Measurements from ENCODE around the gene KATNAL2. TPM values are rescaled to one million over a fixed set of nuclear protein-coding genes. Genes with fewer than 3 reads are reported as not detected.

Gene KATNAL2
- total RNA-seq, 3 donors from 2014 or later (not counting 1 experiment from before 2014, with no cell fraction given): 0.45 to 1.2 (median 0.52) TPM

GRCh38 chr18:47110492-47111274 is 193.3 kb downstream of the KATNAL2 start:
- TF ChIP-seq, protein P1, sequence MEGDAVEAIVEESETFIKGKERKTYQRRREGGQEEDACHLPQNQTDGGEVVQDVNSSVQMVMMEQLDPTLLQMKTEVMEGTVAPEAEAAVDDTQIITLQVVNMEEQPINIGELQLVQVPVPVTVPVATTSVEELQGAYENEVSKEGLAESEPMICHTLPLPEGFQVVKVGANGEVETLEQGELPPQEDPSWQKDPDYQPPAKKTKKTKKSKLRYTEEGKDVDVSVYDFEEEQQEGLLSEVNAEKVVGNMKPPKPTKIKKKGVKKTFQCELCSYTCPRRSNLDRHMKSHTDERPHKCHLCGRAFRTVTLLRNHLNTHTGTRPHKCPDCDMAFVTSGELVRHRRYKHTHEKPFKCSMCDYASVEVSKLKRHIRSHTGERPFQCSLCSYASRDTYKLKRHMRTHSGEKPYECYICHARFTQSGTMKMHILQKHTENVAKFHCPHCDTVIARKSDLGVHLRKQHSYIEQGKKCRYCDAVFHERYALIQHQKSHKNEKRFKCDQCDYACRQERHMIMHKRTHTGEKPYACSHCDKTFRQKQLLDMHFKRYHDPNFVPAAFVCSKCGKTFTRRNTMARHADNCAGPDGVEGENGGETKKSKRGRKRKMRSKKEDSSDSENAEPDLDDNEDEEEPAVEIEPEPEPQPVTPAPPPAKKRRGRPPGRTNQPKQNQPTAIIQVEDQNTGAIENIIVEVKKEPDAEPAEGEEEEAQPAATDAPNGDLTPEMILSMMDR (IDR thresholded peaks at IDR 0.05): no peak
- H3K36me3 Mint-ChIP-seq: peaks cover 35% of the 10 kb centered on the region
- Histone ChIP-seq H3K9me3 (ENCODE audit: control insufficient read depth, insufficient read depth, low read length) (no peaks in the 10 kb centered on the region), H3K27ac (ENCODE audit: low read length) (no peak overlapping the region), H3K4me1 (ENCODE audit: control insufficient read depth, insufficient read depth, low read length) (no peaks in the 10 kb centered on the region), H3K4me3 (ENCODE audit: low read length) (no peak overlapping the region), H3K27me3 (ENCODE audit: control insufficient read depth, insufficient read depth, low read length) (no peaks in the 10 kb centered on the region), H3K36me3 (ENCODE audit: control insufficient read depth, insufficient read depth, low read length) (peaks cover 49% of the 10 kb centered on the region)
- ATAC-seq (no peak), DNase-seq (no peak)
- WGBS (ENCODE audit: insufficient coverage): 92% methylated on average over 5 of the region's 6 CpGs
- H3K27me3 Mint-ChIP-seq (ENCODE audit: low read depth in 2 of 2): no peaks in the 10 kb centered on the region
- no peaks in the 10 kb centered on the region for H3K9me3 Mint-ChIP-seq
- H3K4me1 Mint-ChIP-seq: no peaks in the 10 kb centered on the region
- H3K27ac Mint-ChIP-seq: no peak overlapping the region
- H3K4me3 Mint-ChIP-seq: no peak overlapping the region
- intact Hi-C loops (cut with micrococcal nuclease): no loop called here

GRCh38 chr18:47113796-47114540 is 196.6 kb downstream of the KATNAL2 start:
- Histone ChIP-seq H3K36me3 (ENCODE audit: control insufficient read depth, insufficient read depth, low read length) (peaks cover 36% of the 10 kb centered on the region), H3K27me3 (ENCODE audit: control insufficient read depth, insufficient read depth, low read length) (no peaks in the 10 kb centered on the region), H3K9me3 (ENCODE audit: control insufficient read depth, insufficient read depth, low read length) (no peaks in the 10 kb centered on the region), H3K4me3 (ENCODE audit: low read length) (no peak overlapping the region), H3K27ac (ENCODE audit: low read length) (no peak overlapping the region), H3K4me1 (ENCODE audit: control insufficient read depth, insufficient read depth, low read length) (no peaks in the 10 kb centered on the region)
- TF ChIP-seq, protein P1 (IDR thresholded peaks at IDR 0.05): no peak
- Mint-ChIP-seq H3K27me3 (ENCODE audit: low read depth in 2 of 2) (no peaks in the 10 kb centered on the region), H3K36me3 (peaks cover 28% of the 10 kb centered on the region), H3K4me1 (no peaks in the 10 kb centered on the region), H3K9me3 (no peaks in the 10 kb centered on the region), H3K4me3 (no peak overlapping the region), H3K27ac (no peak overlapping the region)
- intact Hi-C loops (cut with micrococcal nuclease): no loop called here
- 100% methylated on average over 2 of the region's 2 CpGs for WGBS (ENCODE audit: insufficient coverage)
- ATAC-seq: no peak
- DNase-seq: no peak

DNA sequence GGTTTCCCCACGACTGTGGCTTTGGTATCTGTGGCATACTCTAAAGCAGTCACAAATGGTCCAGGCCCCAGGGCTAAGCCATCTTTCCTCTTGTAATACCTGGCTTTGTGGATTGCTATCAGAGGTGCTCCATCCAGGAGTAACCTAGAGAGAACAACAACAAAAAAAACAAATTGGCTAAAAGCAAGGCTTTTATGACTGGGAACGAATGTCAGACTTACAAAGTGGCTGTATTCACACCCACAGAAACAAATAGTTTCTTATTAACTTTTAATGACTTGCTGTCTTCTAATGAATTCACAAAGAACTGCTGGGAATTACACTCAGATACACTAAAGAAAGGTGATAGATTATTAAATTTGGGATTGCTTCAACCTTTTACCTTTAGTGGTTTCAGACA is 197.8 kb downstream of the KATNAL2 start:
- H3K4me1 Mint-ChIP-seq: no peaks in the 10 kb centered on the region
- Histone ChIP-seq H3K27me3 (ENCODE audit: control insufficient read depth, insufficient read depth, low read length) (no peaks in the 10 kb centered on the region), H3K4me1 (ENCODE audit: control insufficient read depth, insufficient read depth, low read length) (no peaks in the 10 kb centered on the region), H3K27ac (ENCODE audit: low read length) (no peak overlapping the region), H3K36me3 (ENCODE audit: control insufficient read depth, insufficient read depth, low read length) (peaks cover 34% of the 10 kb centered on the region), H3K9me3 (ENCODE audit: control insufficient read depth, insufficient read depth, low read length) (no peaks in the 10 kb centered on the region), H3K4me3 (ENCODE audit: low read length) (no peak overlapping the region)
- DNase-seq (no peak), ATAC-seq (no peak)
- H3K27me3 Mint-ChIP-seq (ENCODE audit: low read depth in 2 of 2): no peaks in the 10 kb centered on the region
- H3K27ac Mint-ChIP-seq: no peak overlapping the region
- peaks cover 24% of the 10 kb centered on the region for H3K36me3 Mint-ChIP-seq
- H3K4me3 Mint-ChIP-seq: no peak overlapping the region
- no peaks in the 10 kb centered on the region for H3K9me3 Mint-ChIP-seq
- WGBS (ENCODE audit: insufficient coverage): 98% methylated on average over 2 of the region's 2 CpGs
- TF ChIP-seq, protein P1 (IDR thresholded peaks at IDR 0.05): no peak
- intact Hi-C loops (cut with micrococcal nuclease): no loop called here
